CD4-positive, alpha-beta T cell treated with Interferon alpha-2 for 1 hour (primary cell): ENCODE measurements around the gene KRT80.

ENCODE experiments used
- DNase-seq, 2 donors: peaks; one replicate each; pipeline ENCODE4 v3.0.0-alpha.2; 2020 to 2022

KRT80 gene

GRCh38 chr12:52195065-52195730 is 3.4 kb upstream of the KRT80 start:
- no peak for DNase-seq

GRCh38 chr12:52193991-52194390 is 2.2 kb upstream of the KRT80 start:
- DNase-seq: no peak

- no peak for DNase-seq
Measured at GRCh38 chr12:52193532-52193931, 1.7 kb upstream of the KRT80 start.

GRCh38 chr12:52190860-52191729 is 719 bp downstream of the KRT80 start:
- DNase-seq: no peak

GRCh38 chr12:52189376-52190174 is 2.2 kb downstream of the KRT80 start:
- no peak for DNase-seq

- no peak for DNase-seq
Measured at GRCh38 chr12:52188658-52189057, 3.2 kb downstream of the KRT80 start.

DNA sequence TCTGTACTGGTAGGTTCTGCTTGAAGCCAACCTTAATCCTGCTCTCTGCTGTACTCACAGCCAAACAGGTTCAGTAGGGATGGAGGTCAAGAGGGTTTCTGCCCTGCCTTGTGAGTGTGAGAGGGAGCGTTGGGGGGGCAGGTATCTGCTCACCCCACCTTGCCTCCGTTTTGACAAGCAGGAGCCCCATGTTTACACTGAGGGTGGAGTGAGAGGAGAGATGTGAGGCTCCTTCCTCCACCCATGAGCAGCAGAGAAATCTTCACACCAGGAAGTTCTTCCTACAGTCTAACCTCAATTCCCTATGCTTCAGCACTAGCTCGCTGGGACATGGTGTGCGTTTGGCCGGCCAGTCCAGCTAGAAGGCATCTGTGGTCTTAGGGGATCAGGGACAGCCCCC is 4.2 kb downstream of the KRT80 start:
- DNase-seq: no peak

- DNase-seq: no peak
Measured at GRCh38 chr12:52187206-52187605, 4.6 kb downstream of the KRT80 start.

DNA sequence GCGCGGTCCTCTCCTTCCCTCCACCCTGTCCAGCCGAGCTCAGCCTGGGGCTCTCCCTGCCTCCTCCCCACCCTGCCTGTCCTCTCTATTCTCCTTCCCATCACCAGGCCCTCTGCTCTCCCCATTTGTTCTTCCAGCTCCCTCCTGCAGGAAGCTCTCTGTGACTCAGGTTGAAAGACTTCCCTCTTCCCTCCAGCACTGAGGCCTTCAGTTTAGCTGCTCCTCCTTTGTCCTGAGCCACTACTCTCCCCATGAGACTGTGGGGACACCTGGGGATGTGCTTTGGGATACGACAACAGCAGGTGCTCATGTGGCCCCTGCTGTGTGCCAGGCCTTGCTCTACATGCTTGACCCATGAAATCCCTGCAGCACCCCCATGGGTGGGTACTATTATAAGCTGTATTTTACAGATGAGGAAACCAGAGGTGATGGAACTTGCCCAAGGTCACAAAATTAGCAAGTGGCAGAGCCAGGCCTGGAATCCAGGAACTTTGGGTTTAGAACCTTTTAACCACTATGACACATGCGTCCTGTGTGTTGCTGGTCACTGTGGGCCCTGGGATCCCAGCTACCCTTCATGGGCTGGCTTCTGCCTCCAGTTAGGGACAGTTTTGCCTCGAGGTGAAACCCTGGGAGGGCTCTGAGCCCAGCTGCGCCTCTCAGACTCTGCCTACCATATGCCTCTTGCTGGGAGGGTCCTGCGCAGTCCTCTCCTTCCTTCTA is 5.5 kb downstream of the KRT80 start:
- no peak for DNase-seq

DNA sequence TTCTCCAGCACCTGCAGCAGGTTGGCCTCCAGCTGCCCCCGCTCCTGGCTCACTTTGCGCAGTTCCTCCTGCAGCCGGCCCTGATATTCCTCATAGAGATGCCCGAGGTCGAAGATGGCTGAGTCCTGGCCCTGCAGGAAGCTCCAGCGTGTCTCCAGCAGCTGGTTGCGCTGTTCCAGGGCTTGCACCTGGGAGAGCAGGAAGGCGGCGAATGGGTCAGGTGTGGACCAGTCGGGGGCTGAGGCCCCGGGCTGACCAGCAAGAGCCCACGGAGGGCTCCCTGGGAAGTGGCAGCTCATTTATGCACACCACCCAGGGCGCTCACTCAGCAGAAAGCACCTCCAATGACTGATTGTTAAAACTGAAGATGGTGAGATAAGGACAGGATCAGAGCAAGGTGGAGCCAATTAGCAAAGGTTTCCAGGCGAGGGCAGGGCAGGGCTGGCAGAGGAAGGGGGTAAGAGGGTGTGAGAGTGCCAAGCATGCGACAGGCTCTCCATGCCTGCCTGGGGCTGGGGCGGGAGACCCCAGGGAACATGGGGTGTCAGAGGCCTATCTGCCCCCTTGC is 6.3 kb downstream of the KRT80 start:
- no peak for DNase-seq

DNA sequence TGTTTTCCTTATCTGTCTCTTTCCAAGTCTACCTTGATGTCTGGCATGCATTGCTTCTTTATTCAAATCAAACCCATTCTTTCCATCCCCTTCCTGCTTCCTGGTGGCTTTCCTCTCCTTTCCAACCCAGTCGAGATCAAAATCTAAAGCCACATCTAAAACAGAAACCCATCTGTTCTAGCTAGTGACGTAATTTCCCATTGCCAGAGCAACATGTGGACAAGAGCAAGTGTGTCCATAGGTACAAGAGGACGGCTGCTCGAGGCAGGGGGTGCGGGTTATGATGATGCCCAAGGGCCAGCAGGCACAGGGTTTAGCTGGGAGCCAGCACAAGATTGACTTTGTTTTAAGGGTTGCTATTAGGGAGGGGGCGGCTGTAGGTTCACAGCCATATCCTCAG is 7.0 kb downstream of the KRT80 start:
- no peak for DNase-seq

DNA sequence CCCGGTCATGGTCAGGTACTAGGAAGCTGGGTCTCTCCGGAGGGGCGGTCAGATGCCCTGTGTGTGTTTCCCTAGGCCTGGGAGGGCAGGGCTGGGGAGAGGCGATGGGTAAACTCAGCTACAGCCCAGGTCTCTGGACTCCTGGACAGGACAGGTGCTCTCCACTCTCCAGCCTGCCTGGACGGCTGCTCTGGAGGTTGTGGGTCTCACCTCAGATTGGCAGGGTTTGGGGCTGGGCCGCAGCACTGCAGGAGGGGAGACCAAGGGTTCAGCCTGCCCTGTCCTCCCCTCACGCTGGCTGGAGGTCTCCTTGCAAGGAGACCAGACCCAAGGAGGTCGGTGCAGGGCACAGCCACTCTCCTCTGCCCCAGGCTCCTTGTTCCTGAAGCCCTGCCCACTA is 7.8 kb downstream of the KRT80 start:
- DNase-seq: no peak

DNA sequence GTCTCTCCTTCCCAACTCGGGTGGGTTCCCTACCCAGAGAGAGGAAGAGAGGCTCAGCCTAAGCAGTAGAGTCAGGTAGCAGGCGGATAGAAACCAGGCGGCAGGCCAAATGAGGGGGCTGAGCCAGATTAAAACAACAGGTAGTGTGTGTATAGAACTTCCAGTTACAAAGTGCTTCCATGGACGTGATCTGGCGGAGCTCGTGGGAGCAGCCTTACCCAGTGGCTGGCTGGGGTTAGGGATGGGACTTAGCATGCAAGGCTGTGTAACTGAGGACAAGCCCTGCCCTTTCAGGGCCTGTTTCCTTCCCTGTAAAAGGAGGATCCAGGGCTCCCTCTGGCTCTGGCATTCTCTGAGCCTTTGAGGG is 8.3 kb downstream of the KRT80 start:
- no peak for DNase-seq

DNA sequence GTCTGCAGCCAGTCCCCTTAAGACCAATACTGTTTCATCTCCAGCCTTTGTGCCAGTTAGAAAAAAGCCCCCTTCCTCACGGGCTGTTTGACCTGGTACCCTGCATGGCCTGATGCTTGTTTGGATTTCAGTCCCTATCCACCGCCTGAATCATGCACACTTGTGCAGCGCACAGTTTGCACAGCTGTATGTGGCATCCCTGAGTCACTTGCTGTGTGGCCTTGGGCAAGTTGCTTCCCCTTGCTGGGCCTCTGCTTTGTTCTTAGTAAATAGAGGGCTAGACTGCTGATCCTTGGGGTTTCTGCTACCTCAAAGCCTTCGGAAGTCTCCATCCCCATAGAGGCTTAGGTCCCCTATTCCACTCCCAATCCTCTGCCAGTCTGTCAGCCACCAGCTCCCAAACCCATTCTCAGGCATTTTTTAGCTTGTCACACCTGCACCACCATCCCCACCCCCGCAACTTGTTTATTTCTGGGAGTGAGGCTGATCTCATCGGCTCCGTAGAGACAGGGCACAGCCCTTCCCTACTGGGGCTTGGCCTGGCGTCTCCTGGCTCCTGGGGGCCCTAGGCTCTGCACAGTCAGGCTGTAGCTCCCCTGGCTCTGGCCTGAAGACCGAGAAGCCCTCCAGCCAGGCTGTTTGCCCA is 8.8 kb downstream of the KRT80 start:
- DNase-seq: no peak

DNA sequence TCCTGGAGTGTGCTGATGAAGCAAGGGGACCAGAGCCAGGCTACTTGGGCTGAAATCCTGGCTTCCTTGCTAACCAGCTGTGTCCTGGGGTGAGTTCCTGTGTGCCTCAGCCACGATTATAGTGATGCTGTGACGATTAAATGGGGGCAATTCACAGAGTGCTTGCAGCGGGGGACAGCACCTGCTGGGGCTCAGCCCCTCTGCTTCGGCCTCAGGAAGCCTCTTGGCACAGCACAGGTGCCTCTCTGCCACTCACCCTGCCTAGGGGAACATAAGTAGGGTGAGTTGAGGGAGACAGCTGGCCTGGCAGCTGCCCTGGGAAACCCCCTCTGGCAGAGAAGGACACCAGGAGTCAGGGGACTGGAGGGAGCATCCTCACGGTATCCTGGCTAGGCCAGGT is 9.4 kb downstream of the KRT80 start:
- no peak for DNase-seq

DNA sequence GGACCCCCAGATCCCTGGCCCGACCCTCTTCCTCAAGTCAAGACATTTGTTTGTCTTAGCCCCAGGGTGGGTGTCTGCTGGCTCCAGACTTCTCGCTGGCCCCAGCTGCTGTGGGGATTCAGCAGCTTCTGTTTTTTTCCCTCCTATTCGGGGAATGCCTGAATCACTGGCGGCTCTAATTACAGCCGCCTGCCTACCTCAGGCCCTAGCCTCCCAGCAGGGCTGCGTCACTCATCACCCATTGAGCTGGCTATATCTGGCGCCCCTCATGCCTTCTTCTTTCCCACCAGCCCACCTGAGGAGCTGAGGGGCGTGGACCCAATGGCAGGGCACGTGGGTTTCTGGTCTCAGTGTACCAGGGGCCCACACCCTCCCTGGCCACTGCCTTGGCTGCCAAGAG is 10.1 kb downstream of the KRT80 start:
- no peak for DNase-seq

DNA sequence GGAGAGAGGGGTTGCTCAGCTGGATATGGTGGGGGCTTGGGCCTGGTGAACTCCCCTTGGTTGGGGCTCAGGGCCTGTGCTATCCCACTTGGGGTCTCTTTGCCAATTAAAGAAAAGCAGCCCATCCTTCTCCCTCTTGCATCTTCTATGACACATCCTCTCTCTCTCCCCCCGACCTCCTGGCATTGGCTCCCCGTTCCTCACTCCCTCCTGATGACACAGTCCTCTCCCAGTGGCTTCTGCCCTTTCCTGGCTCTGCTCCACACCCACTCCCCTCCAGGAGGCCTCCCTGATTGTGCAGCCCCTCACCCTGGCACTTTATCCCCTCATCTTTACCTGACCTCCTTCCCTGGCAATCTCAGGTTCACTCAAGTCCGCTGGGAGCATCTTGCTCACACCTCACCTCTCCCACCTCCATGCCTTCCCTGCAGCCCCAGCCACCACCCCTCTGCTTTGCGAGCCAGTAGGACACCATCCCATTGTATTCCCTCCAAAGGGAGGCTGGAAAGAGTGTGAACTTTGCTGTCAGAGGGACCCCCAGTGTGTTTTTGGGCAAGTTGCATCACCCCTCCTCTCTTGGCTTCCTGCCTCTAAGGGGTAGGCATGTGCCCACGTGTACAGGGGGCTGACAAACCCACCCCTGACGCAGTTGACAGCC is 10.7 kb downstream of the KRT80 start:
- no peak for DNase-seq

- DNase-seq: no peak
Measured at GRCh38 chr12:52179396-52179973, 12.3 kb downstream of the KRT80 start.

GRCh38 chr12:52178984-52179383 is 12.8 kb downstream of the KRT80 start:
- DNase-seq: no peak

- no peak for DNase-seq
Measured at GRCh38 chr12:52178443-52178842, 13.4 kb downstream of the KRT80 start.
